Measurements from ENCODE around the gene VPS26A. TPM values are rescaled to one million over a fixed set of nuclear protein-coding genes. Genes with fewer than 3 reads are reported as not detected.

VPS26A gene
- total RNA-seq, 1 experiment from 2014 or later: 12.4 TPM

- Histone ChIP-seq H3K4me3 (ENCODE audit: insufficient read depth, low read depth, low read length) (no peak overlapping the region), H3K27me3 (ENCODE audit: control insufficient read depth, insufficient read depth, low read length) (no peaks in the 10 kb centered on the region), H3K36me3 (replicated peaks; ENCODE audit: control insufficient read depth, insufficient read depth, low read length) (no peaks in the 10 kb centered on the region)
- DNase-seq: peak; percentile 67
These were observed 30.8 kb upstream of the VPS26A start for GRCh38 chr10:69092959-69093850.

GRCh38 chr10:69093933-69094332 is 30.0 kb upstream of the VPS26A start:
- Histone ChIP-seq H3K4me3 (ENCODE audit: insufficient read depth, low read depth, low read length) (no peak overlapping the region), H3K36me3 (replicated peaks; ENCODE audit: control insufficient read depth, insufficient read depth, low read length) (no peaks in the 10 kb centered on the region), H3K27me3 (ENCODE audit: control insufficient read depth, insufficient read depth, low read length) (no peaks in the 10 kb centered on the region)
- no peak for DNase-seq

- Histone ChIP-seq H3K36me3 (replicated peaks; ENCODE audit: control insufficient read depth, insufficient read depth, low read length) (no peaks in the 10 kb centered on the region), H3K4me3 (ENCODE audit: insufficient read depth, low read depth, low read length) (no peak overlapping the region), H3K27me3 (ENCODE audit: control insufficient read depth, insufficient read depth, low read length) (no peaks in the 10 kb centered on the region)
- DNase-seq: no peak
These were observed 27.9 kb upstream of the VPS26A start for GRCh38 chr10:69096045-69096444.

- Histone ChIP-seq H3K27me3 (ENCODE audit: control insufficient read depth, insufficient read depth, low read length) (no peaks in the 10 kb centered on the region), H3K4me3 (ENCODE audit: insufficient read depth, low read depth, low read length) (no peak overlapping the region), H3K36me3 (replicated peaks; ENCODE audit: control insufficient read depth, insufficient read depth, low read length) (no peaks in the 10 kb centered on the region)
- no peak for DNase-seq
These were observed 26.2 kb upstream of the VPS26A start for GRCh38 chr10:69097729-69098128.

- DNase-seq: peak; percentile 72
- no peak overlapping the region for H3K4me3 ChIP-seq (ENCODE audit: insufficient read depth, low read depth, low read length)
- no peaks in the 10 kb centered on the region for H3K36me3 ChIP-seq (replicated peaks; ENCODE audit: control insufficient read depth, insufficient read depth, low read length)
- H3K27me3 ChIP-seq (ENCODE audit: control insufficient read depth, insufficient read depth, low read length): no peaks in the 10 kb centered on the region
These were observed 23.7 kb upstream of the VPS26A start for GRCh38 chr10:69100136-69100872.

- Histone ChIP-seq H3K36me3 (replicated peaks; ENCODE audit: control insufficient read depth, insufficient read depth, low read length) (no peaks in the 10 kb centered on the region), H3K27me3 (ENCODE audit: control insufficient read depth, insufficient read depth, low read length) (no peaks in the 10 kb centered on the region), H3K4me3 (ENCODE audit: insufficient read depth, low read depth, low read length) (no peak overlapping the region)
- DNase-seq: no peak
These were observed 22.4 kb upstream of the VPS26A start for GRCh38 chr10:69101451-69102095.

- Histone ChIP-seq H3K27me3 (ENCODE audit: control insufficient read depth, insufficient read depth, low read length) (no peaks in the 10 kb centered on the region), H3K4me3 (ENCODE audit: insufficient read depth, low read depth, low read length) (no peak overlapping the region), H3K36me3 (replicated peaks; ENCODE audit: control insufficient read depth, insufficient read depth, low read length) (no peaks in the 10 kb centered on the region)
- no peak for DNase-seq
These were observed 21.5 kb upstream of the VPS26A start for GRCh38 chr10:69102440-69102839.

GRCh38 chr10:69103784-69104183 is 20.2 kb upstream of the VPS26A start:
- H3K36me3 ChIP-seq (replicated peaks; ENCODE audit: control insufficient read depth, insufficient read depth, low read length): no peaks in the 10 kb centered on the region
- DNase-seq: no peak
- no peaks in the 10 kb centered on the region for H3K27me3 ChIP-seq (ENCODE audit: control insufficient read depth, insufficient read depth, low read length)
- no peak overlapping the region for H3K4me3 ChIP-seq (ENCODE audit: insufficient read depth, low read depth, low read length)

GRCh38 chr10:69104994-69105790 is 18.8 kb upstream of the VPS26A start:
- no peak for DNase-seq
- Histone ChIP-seq H3K4me3 (ENCODE audit: insufficient read depth, low read depth, low read length) (no peak overlapping the region), H3K36me3 (replicated peaks; ENCODE audit: control insufficient read depth, insufficient read depth, low read length) (no peaks in the 10 kb centered on the region), H3K27me3 (ENCODE audit: control insufficient read depth, insufficient read depth, low read length) (no peaks in the 10 kb centered on the region)

GRCh38 chr10:69107176-69107490 is 16.8 kb upstream of the VPS26A start:
- no peak overlapping the region for H3K4me3 ChIP-seq (ENCODE audit: insufficient read depth, low read depth, low read length)
- no peaks in the 10 kb centered on the region for H3K27me3 ChIP-seq (ENCODE audit: control insufficient read depth, insufficient read depth, low read length)
- H3K36me3 ChIP-seq (replicated peaks; ENCODE audit: control insufficient read depth, insufficient read depth, low read length): no peaks in the 10 kb centered on the region
- no peak for DNase-seq

- no peak for DNase-seq
- no peaks in the 10 kb centered on the region for H3K27me3 ChIP-seq (ENCODE audit: control insufficient read depth, insufficient read depth, low read length)
- no peak overlapping the region for H3K4me3 ChIP-seq (ENCODE audit: insufficient read depth, low read depth, low read length)
- H3K36me3 ChIP-seq (replicated peaks; ENCODE audit: control insufficient read depth, insufficient read depth, low read length): no peaks in the 10 kb centered on the region
These were observed 16.3 kb upstream of the VPS26A start for GRCh38 chr10:69107699-69108098.

- Histone ChIP-seq H3K36me3 (replicated peaks; ENCODE audit: control insufficient read depth, insufficient read depth, low read length) (no peaks in the 10 kb centered on the region), H3K4me3 (ENCODE audit: insufficient read depth, low read depth, low read length) (no peak overlapping the region), H3K27me3 (ENCODE audit: control insufficient read depth, insufficient read depth, low read length) (no peaks in the 10 kb centered on the region)
- DNase-seq: no peak
These were observed 4.1 kb upstream of the VPS26A start for GRCh38 chr10:69119896-69120295.

- peak overlapping the region; percentile 94 for H3K4me3 ChIP-seq (ENCODE audit: insufficient read depth, low read depth, low read length)
- no peaks in the 10 kb centered on the region for H3K27me3 ChIP-seq (ENCODE audit: control insufficient read depth, insufficient read depth, low read length)
- no peaks in the 10 kb centered on the region for H3K36me3 ChIP-seq (replicated peaks; ENCODE audit: control insufficient read depth, insufficient read depth, low read length)
- DNase-seq: peak; percentile 68
These were observed 652 bp upstream of the VPS26A start for GRCh38 chr10:69123306-69123746.

GRCh38 chr10:69124563-69125268 is 738 bp downstream of the VPS26A start:
- peak; percentile 64 for DNase-seq
- no peaks in the 10 kb centered on the region for H3K27me3 ChIP-seq (ENCODE audit: control insufficient read depth, insufficient read depth, low read length)
- no peaks in the 10 kb centered on the region for H3K36me3 ChIP-seq (replicated peaks; ENCODE audit: control insufficient read depth, insufficient read depth, low read length)
- H3K4me3 ChIP-seq (ENCODE audit: insufficient read depth, low read depth, low read length): peak overlapping the region; percentile 89

Data from H7 (cell line).